GM19043 (cell line): ENCODE data around the gene POLR3B.
"Not testable (repeated sequence)": the region's sequence is repeated elsewhere in the genome, so short reads cannot be mapped to it uniquely, and the experiment has no call there.

Experiments
- ATAC-seq: cut with Tn5 transposase; IDR thresholded peaks from one replicate; pipeline ENCODE4 v1.9.1; 2021; ENCODE audit warnings: low read depth; ENCODE audit not compliant: unreplicated experiment

The POLR3B gene

DNA sequence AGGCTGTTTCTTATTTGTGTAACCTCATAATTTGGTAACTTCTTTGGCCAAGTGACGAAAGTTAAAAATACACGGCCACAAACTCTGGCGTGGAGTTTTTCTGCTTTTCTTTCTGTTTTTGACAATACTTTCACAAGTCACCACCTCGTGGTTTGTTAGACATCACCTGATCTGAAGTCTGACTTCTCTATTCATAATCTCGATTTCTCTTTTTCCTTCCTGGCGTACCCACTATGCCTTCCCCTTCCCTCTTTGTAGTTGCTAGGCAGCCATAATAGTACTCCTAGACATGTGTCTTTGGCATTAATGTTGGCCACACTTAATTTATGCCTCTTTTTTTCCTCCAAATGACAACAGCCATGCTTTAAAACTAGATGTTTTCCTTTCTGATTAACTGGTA, 97.6 kb downstream of the POLR3B start:
- no peak for ATAC-seq

- ATAC-seq, result no peak
Measured at GRCh38 chr12:106459124-106459523, 101.6 kb downstream of the POLR3B start.

GRCh38 chr12:106459534-106459933, 102.0 kb downstream of the POLR3B start:
- no peak for ATAC-seq

DNA sequence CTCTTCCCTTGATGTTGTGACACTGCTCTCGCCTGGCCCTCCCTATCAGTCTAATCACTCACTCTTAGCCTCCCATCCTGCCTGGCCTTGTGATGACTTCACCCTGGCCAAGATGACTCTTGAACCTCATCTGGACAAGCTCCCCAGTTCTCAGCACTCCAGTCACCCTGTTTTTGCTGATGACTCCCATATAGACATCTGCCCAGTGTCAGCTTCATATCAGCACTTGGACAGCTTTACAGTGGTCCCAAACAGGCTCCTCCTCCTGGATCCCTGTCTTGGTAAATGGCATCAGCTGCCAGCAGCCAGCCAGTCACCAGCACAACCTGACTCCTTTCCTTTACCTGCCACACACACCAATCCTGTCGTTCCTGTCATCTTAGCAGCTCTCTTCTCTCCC, 104.2 kb downstream of the POLR3B start:
- ATAC-seq, result no peak

GRCh38 chr12:106465605-106466004, 108.1 kb downstream of the POLR3B start:
- ATAC-seq, result not testable (repeated sequence)

GRCh38 chr12:106475662-106476061, 118.1 kb downstream of the POLR3B start:
- ATAC-seq, result not testable (repeated sequence)

DNA sequence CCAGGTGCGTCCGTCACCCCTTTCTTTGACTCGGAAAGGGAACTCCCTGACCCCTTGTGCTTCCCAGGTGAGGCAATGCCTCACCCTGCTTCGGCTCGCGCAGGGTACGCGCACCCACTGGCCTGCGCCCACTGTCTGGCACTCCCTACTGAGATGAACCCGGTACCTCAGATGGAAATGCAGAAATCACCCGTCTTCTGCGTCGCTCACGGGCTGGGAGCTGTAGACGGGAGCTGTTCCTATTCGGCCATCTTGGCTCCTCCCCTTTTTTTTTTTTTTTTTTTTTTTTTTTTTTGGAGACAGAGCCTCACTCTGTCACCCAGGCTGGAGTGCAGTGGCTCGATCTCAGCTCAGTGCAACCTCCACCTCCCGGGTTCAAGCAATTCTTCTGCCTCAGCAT, 120.1 kb downstream of the POLR3B start:
- not testable (repeated sequence) for ATAC-seq

DNA sequence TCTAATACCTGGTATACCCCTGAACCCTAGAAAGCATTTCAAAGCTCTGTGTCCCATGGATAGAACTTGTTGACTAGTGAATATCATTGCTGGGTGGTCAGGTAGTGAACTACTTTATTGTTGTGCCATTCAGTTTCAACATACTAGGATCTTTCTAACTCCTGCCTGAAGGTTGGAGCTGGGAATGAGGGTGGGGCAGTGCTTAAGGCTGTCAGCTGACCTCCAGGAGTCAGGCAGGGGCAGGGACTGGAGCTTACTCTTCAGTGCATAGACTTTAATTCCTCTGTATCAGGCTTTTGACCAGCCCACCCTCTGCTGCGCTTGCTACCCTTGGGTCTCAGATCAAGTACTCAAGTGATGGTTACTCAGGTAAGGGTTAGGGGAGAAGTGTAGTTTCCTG, 122.7 kb downstream of the POLR3B start:
- no peak for ATAC-seq

DNA sequence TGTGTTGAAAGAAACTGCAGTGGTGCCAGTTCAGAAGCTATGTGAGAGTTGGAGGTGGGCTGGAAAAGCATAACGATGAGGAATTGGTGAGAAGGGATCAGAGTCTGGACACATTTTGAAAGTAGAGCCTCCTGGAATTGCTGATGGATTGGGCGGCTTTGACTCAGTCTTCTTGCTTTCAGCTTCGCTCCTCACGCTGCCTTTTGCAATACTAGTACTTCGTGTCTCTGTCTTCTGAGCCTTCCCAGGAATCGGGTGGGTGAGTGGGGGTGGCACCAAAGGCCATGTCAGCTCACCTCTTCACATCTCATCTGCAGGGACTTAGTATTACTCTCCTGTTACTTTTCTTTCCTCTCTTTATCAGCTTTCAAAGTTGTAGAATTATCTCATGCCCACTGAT, 123.7 kb downstream of the POLR3B start:
- no peak for ATAC-seq

DNA sequence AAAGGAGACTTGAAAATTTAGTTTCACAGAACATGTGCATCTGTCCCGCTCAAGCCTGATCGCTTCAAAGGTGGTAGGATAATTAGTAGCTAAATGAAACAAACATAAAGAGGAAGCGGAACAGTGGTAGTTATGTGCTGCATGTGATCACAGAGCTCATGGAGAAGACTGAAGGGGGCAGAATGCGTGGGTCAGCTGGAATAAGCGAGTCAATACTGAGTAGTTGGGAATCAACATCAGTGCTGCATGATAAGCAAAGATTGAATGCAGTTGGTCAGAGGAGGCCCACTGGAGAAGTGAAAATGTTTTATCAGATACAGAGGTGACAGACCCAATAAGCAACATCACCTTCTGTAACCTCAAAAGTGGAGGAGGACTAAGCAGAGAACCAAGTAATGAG, 130.1 kb downstream of the POLR3B start:
- ATAC-seq, result no peak

GRCh38 chr12:106488884-106489283, 131.3 kb downstream of the POLR3B start:
- no peak for ATAC-seq

- ATAC-seq, result no peak
Measured at GRCh38 chr12:106490264-106490663, 132.7 kb downstream of the POLR3B start.

DNA sequence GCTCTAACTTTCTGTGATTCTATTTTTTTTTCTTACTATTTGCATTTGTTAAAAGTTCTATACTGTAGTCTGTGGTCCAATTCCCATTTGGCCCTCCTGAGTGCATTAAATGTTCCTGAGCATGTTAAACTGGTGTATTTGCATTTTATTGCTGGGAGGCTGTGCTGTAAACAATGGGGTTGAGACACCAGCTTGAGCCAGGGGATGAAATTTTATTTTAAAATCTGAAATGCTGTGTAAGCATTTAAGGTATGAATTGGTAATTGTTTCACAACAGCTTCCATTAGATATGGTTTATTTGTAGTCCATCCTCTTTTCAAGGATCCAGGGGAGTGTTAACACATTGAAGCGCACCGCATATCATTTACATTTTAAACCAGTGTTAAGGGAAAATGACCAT, 135.3 kb downstream of the POLR3B start:
- no peak for ATAC-seq

- no peak for ATAC-seq
Measured at GRCh38 chr12:106493531-106493930, 136.0 kb downstream of the POLR3B start.

DNA sequence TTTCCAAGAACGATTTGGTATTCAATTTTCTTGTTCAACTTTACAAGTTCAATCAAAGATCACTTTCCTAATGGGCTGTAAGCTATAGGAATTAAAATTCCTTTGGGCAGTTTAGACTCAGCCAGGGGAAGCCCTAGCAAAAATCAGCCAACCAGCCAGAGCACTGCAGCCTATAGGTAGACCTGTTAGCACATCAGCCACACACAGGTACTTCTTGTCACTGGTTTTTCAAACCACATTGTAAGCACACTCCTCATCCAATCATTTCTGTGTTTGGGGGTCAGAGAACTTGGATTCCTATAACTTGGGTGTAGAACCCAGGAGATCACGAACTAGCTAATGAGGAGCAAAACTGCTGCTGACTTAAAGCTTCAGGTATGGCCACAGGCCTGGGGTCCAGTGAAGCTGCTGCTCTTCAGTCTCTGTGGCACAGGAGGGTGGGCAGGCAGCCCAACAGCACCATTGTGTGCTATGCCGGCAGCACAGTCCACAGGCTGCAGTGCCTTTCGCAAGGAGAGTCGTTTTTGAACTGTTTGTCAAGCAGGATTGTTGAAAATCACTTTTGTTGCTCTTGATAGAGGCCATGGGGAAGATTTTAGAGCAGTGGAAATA, 137.9 kb downstream of the POLR3B start:
- no peak for ATAC-seq

DNA sequence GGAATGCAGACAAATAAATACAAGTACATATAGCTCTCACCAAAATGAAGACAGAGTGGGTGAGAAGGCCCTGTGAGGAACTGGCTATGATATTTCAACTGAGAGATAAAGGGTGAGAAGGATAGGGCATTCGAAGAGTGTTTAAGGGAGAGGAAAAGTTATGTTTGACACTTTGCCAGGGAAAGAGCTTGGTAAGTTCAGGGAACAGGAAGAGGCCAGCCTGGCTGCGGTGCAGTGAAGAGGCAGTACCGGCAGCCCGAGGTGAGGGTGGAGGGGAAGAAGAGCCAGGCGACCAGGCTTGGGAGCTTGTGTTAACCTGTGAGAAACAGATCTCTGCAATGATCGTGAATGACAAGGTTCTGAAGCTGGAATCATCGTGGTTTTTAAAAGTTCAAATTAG, 140.5 kb downstream of the POLR3B start:
- ATAC-seq, result no peak

GRCh38 chr12:106499628-106500027, 142.1 kb downstream of the POLR3B start:
- ATAC-seq, result no peak

DNA sequence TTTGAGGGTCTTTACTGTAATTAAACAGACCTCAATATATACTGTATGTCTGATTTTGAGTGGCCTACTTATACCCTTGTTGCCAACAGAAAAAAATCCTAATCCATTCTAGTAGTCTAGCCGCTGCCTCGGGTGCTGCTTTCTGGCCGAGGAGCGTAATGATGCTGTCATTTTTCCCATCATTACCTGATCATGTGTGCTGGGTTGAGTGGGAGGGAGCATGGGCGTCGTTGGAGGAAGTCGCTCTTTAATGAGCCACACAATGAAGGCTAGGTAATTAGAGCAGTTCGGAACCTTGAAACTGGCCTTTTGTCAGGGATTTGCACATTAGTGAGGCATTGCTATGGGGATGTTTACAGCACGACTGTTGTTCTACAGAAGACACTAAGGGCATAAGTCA, 149.1 kb downstream of the POLR3B start:
- ATAC-seq, result no peak

- ATAC-seq, result no peak
Measured at GRCh38 chr12:106508966-106509365, 151.4 kb downstream of the POLR3B start.

DNA sequence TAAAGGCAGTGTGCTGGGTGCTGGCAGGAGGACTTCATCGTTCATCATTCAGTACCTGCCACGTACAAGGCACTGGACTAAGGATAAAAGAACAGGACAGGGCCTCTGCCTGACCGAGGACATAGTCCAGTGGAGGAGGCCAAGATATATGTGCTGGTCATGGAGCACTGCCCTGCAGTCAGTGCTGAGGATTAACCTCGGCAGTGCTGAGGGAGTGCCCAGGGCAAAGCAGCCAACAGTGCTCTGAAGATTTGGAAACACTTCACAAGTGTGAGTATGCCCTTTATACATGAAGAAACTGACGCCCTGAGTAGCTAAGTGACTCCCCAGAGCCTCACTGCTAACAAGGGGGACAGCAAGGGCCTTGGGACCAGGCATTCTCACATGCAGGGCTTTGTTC, 153.8 kb downstream of the POLR3B start:
- ATAC-seq, result no peak

DNA sequence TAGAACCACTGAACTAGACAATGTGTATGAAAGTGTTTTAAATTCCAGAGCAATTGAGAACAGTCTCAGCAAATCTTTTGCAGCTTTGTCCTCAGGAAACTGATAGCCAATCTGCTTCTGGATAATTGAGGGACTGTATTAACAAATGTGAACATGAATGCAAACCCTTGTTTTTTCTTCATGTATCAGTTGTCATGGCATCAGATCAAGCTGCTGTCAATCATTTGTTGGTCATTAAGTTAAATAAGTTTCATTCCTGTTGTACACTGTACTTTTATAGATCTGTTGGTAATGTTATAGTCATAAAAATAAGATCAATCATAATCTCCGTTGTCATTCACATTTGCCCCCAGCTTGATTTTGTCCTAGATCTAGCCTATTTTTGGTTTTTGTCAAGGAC, 159.8 kb downstream of the POLR3B start:
- no peak for ATAC-seq

GRCh38 chr12:106519607-106520021, 162.1 kb downstream of the POLR3B start:
- ATAC-seq, result no peak

GRCh38 chr12:106521901-106522300, 164.4 kb downstream of the POLR3B start:
- no peak for ATAC-seq
